Stimulated activated naive CD4-positive, alpha-beta T cell treated with Interleukin-2 at 50 U/mL for 16 hours (primary cell): ENCODE data around the gene ARFGAP3.

Experiments
- DNase-seq: peaks from one replicate; lab custom pipeline; 2025; lab: John Stamatoyannopoulos, UW

ARFGAP3 gene

DNA sequence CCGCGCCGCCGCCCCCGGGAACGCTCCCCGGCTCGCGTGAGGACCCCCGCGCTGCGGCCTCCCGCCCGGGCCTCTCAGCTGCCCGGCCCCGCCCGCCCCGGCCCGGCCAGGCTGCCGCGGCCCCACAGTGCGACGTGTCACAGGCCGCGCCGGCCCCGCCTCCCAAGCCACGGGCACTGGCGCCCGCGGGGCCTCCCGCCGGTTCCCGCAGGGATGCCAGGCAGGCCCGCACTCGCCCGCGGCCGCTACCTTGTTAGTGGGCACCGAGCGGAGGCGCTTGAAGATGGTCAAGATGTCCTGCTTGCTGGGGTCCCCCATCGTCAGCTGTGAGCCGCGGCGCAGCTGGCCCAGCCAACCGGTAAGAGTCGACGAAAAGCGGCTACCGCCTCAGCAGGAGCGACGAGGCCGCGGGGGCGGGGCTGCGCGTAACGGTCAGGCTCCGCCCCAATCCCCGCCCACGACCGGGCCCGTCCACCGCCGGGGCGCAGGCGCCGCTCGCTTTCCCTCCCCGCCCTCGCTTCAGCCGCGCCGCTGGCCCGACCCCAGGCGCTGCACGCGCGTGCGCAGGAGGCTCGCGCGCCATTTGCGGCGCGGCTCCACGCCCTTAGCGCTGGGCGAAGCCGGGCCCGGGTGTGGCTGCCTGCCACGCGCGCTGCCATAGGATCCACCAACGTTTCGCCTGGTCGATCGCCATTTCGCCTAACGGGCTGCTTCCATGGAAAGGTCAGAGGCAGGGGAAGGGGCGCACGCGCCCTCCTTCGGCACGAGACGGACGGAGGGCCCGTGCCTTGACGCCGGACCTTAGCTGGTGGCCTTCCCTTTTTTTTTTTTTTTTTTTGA lies at the start of gene ARFGAP3:
Gene ARFGAP3, minus strand, starts transcription at position 409 of the 840 bp plus-strand sequence. Its CDS starts 91 bp downstream, at position 318.
- DNase-seq = peak; percentile 91

- DNase-seq = no peak
Observed at GRCh38 chr22:42905702-42906183, 48.7 kb upstream of the ARFGAP3 start.

DNA sequence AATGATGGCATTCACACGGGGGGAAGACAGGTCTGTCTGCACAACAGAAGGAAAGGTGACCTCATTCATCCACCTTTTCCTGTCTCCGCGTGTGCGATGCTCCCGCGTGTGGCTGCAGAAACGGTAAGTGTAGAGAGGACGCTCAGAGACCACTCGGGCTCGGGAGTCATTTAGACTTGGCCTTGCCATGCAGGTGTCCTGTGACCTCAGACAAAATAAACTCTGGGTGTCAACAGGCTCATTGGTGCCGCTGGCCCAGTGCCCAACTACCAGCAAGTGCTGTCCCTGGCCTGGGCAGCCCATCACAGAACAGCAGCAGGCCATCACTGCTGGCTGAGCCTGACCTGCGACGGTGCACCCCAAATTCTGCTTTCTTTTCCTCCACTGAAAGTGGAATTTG lies 48.1 kb upstream of the ARFGAP3 start:
- DNase-seq = no peak

- DNase-seq = no peak
Observed at GRCh38 chr22:42904050-42904449, 47.0 kb upstream of the ARFGAP3 start.

DNA sequence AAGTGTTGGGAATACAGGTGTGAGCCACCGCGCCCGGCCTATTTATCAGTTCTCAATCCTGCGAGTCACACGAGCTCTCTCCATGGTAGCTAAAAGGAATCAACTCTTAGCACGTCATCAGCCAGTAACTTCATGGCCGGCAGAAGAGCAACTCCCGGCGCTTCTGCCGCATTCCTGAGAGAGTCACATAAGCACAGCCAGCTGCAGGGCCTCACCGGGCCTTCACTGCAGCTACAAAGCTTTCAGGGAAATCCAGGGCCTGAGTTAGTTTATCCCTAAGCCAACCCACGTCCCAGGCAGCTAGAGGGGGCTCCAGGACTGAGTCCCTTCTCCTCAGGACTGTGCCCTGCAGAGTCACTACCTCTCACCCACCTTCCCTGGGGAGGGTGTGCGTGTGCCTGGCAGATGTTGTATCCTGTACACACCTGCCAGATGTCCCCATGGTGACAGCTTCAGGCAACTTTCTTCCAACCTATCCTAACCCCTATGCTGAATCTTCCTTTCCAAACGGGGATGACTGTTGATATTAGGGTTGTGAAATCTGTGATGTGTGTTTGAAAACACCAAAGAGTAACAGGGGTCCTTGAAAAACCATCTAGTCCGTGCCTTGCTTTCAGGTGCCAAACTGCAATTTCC lies 45.9 kb upstream of the ARFGAP3 start:
- no peak for DNase-seq

DNA sequence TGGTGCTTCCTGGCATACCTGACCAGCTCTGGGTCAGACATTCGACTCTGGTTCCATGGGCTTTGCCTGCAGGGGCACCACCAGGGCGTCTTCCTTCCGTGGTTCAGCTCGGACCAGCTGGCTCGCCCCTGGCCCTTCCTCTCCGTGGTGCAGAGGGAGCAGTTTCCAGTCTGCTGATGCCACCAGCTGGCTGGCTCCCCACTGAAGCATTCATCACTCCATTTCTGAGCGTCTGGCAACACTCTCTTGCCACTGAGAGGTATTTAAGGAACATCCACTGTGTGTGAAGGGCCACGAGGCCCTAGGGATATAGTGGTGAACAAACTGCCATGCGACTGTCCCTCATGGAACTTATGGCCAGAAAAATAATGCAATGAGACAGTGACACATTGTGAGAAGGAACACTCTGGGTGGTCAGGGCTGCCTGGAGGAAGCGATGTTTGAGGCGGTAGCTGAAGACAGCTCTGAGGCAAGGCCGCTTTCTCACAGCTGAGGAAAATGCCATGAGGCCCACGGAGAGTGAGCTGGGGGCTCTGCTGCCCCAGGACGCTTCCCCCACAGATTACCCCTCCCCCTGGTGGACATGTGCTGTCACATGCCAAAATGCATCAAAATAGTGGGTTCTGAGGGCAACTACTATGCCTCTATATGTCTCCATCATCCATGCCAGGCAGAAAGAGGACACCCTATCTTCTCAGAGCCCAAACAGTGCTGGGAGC lies 44.9 kb upstream of the ARFGAP3 start:
- no peak for DNase-seq

DNA sequence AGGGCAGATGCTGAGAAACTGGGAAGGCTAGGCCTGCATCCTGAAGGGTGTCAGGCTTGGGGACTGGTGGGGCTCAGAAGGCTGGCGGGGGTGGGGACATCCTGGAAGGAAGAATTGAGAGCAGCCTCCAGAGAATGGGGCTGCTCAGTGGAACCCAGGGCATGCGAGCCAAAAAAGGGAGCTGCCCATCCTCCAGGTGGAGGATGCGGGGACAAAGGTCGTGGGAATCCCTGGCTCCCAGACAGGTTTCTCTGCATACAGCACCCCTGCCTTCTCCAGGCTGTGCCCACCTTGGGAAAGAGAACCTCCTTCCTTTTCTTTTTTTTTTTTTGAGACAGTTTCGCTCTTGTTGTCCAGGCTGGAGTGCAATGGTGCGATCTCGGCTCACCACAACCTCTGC lies 40.9 kb upstream of the ARFGAP3 start:
- no peak for DNase-seq

- DNase-seq = no peak
Observed at GRCh38 chr22:42895541-42895981, 38.5 kb upstream of the ARFGAP3 start.

GRCh38 chr22:42895087-42895486 lies 38.0 kb upstream of the ARFGAP3 start:
- DNase-seq = no peak

DNA sequence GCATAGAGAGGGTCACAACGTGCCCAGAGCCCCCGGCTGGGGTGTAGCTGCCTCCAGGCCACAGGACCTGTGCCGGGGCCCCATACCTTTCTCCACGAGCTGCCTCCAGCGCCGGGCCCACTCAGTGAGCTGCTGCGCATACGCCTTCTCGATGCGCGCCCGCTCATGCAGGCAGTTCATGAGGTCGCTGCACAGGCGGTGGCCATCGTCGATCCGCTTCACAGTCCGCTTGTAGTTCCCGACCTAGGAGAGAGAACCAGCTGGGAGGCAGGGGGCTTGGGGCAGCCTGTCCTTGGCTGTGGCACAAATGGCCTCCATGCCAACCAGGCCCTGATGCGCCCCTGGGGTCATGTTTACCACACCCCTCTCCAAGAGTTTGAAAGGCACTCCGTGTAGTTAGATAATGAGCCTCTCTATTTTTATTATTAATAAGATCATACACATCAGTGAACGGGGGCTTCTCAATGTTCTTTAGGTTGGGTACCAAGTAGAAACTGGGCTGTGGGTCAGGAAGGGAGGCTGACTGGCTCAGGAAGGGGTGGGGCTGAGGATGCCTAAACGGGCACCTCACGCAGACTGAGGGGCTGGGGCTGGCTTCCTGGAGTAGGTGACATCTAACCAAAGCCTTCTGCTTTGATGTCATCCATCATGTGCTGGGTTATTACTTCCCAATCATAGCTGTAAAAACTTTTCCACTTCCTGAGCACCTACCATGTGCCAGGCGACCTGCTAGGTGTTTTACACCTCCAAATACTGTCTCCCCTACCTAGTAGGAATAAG lies 36.5 kb upstream of the ARFGAP3 start:
- DNase-seq = no peak

- DNase-seq = no peak
Observed at GRCh38 chr22:42892571-42893316, 35.7 kb upstream of the ARFGAP3 start.

DNA sequence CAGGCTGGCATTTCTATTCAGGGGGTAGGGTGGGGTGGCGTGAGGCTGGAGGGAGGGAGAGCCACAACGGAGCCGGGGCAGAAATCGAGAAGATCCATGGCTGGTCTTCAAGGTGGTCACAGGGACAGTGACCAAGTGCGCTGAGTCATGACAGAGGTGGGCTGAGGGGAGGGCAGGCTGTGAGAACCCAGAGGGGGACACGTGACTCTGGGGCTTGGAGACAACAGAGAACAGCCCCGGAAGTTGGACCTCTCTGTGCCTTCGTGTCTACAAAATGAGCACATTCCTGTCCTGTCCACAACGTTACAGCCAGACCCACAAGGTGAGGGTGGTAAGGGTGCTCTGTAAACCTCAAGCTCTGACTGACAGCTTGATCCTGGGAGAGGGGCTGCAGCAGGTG lies 35.1 kb upstream of the ARFGAP3 start:
- no peak for DNase-seq

DNA sequence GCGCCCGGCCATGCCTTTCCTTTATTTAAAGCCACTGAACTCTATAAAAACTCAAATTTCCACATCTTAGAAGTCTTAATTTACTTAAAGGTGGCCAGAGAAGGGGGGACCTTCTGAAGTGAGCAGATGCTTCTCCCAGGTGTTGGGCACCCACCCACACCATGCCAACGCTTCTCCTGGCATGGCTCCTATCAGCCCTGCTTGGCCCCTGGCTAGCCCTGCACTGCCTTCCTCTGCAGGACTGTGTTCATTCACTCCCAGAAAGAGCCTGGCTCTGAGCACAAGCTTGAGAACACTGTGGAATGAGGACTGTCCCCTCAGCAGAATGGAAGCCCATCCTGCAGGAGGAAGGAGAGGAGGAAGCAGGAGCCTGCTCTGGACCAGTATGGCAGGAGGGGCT lies 34.6 kb upstream of the ARFGAP3 start:
- no peak for DNase-seq

DNA sequence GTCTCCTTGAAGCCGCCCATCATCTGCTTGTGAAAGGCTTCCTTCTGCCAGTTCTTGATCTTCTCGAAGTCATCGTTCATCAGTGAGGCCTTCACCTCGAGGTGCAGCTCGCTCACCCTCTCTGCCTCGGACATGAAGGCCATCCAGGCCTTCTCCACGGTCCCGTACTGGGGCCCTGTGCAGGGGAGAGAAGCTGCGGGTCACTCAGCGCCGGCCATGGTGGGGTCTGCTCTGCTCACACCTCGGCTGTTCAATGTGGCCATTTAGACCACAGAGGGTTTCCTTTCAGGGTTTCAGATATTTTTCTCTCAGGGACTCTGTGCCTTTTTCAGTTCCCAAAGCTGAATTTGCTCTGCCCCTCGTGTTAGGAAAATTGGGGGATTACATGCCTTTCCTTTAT lies 33.9 kb upstream of the ARFGAP3 start:
- no peak for DNase-seq

- DNase-seq = no peak
Observed at GRCh38 chr22:42889304-42889703, 32.2 kb upstream of the ARFGAP3 start.

DNA sequence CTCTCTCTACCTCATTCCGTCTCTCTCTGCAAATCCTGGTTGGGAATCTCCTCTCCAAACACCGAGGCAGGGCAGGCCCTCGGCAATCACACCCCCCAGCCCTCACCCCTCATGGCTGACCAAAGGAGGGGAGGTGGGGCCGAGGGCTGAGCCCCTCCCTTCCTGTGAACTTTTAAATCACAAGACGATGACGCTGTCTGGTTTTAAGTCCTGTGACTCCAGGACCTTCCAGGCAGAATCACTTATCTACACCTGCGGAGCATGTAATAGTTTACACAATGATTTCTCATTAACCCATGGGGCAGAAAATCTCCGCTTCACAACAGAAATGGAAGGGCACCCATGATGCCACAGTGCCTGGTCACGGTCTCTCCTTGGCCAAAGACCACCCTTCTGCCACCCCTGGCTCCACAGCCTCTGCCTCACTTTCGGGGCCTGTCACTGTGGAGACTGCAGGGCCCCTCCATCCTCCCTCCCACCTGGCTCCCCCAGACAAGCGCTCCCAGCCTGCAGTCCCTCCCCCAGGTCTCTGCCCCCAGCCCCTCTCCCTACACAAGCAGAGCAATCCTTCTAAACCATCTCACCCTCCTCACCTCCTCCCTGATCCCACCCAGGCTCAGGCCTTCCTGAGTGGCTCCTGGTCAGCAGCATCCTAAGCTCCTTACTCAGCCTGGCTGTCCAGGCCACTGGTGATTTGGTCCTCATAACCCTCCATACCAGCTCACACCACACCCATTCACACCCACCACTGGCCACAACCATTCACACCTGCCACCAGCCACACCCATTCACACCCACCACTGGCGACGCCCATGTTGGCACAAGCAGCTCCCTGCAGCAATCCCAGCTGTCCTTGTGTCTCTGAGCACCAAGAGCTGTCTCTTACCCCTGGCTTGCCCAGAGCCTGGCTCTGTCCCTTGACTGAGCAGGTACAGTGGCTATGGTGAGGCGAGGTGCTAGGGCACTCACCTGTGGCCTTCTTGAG lies 30.7 kb upstream of the ARFGAP3 start:
- no peak for DNase-seq

DNA sequence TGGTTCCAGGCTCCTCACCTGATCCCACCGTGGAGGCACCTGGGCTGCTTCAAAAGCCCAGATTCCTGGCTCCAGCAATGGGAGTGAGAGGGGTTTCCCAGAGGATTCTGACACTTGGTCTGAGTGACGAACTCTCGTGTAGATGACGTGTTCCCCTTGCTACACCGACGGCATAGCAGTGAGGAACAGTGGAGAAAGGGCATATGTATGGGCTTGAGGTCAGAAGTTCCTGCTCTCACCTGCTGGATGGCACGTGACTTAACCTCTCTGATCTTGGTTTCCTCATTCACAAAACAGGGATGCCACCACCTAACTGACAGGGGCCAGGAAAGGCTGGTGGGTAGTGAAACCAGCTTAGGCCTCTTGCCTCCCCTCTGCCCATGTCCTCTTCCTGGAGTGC lies 30.0 kb upstream of the ARFGAP3 start:
- no peak for DNase-seq

GRCh38 chr22:42885446-42885845 lies 28.4 kb upstream of the ARFGAP3 start:
- no peak for DNase-seq

DNA sequence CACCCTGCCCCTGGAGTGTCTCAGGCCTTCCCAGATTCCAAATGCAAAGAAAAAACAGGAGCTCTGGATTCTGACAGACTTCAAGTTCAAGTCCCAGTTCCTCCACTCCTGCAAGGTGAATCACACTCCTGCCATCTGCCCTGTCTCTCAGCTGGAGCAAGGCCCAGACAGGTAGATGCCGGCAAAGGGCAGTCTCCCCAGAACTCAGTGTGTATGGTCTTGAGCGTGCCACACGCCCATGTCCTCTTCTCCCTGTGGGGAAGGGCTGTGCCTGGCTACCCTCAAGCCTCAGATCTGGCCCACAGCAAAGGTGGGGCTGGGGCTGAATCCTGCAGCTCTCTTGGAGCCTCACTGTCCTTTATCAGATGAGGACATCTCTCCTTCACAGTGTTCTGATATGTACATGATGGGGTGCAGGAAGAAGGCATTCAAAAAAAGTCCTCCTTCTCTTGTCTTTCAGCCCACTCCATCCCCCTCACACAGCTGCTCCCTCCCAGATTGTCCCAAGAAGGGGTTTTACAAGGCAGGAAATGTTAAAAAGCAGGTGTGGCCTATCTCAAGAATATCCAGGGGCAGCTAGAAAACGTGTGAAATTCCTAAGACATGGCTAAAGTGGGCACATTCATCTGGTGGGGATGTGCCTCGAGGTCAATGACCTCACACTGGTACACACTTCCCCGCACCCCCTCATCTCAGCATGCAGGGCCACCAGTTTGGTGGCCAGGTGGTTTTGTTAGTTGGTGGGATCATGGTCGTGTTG lies 27.7 kb upstream of the ARFGAP3 start:
- no peak for DNase-seq
